GM21786 (cell line): Measurements from ENCODE around the gene C9orf153.
"Not testable (repeated sequence)": the region's sequence is repeated elsewhere in the genome, so short reads cannot be mapped to it uniquely, and the experiment has no call there.

ENCODE experiments used
- ATAC-seq: cut with Tn5 transposase; IDR thresholded peaks from one replicate; pipeline ENCODE4 v1.9.1; 2021; ENCODE audit not compliant: unreplicated experiment

C9orf153 gene

DNA sequence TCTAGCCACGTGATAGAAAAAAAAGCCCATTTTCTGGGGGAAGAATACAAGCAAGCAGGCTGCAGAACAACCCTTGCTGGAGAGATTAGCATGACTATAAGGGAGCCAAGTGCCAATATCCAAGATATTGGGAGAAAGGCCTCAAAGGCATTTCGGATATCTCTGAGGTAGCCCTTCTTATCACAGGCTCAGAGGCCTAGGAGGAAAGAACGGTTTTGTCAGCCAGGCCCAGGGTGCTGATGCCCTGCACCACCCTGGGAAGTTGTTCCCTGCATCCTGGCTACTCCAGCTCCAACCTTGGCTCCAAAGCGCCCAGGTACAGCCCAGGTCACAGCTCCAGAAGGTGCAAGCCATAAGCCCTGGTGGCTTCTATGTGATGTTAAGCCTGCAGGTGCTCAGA is 66.4 kb downstream of the C9orf153 start:
- no peak for ATAC-seq

DNA sequence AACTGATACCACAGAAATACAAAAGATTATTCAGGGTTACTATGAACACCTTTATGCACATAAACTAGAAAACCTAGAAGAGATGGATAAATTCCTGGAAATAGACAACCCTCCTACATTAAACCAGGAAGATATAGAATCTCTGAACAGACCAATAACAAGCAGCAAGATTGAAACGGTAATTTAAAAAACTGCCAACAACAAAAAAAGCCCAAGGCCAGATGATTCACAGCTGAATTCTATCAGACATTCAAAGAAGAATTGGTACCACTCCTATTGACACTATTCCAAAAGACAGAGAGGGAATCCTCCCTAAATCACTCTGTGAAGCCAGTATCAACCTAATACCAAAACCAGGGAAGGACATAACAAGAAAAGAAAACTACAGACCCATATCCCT is 68.8 kb downstream of the C9orf153 start:
- ATAC-seq, result not testable (repeated sequence)

DNA sequence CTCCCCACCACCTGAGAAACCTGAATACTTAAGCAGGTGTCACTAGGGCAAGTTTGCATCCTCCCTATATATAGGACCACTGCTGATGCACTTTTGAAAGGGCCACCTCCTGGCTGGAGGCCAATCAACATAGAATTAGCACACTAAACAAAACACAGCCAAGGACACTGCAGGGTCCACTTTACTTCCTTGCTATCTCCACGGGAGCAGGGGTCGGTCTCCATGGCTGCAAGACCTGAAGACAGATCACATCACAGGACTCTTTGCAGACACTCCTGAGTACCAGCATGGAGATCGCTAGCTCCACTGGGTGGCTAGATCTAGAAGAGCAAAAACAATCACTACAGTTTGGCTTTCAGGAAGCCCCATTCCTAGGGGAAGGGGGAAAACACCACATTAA is 72.3 kb downstream of the C9orf153 start:
- no peak for ATAC-seq

- ATAC-seq, result no peak
Observed at GRCh38 chr9:86186696-86187095, 72.8 kb downstream of the C9orf153 start.

- ATAC-seq, result no peak
Observed at GRCh38 chr9:86185872-86186271, 73.6 kb downstream of the C9orf153 start.

- no peak for ATAC-seq
Observed at GRCh38 chr9:86184138-86184524, 75.3 kb downstream of the C9orf153 start.

- no peak for ATAC-seq
Observed at GRCh38 chr9:86183229-86184137, 76.0 kb downstream of the C9orf153 start.

DNA sequence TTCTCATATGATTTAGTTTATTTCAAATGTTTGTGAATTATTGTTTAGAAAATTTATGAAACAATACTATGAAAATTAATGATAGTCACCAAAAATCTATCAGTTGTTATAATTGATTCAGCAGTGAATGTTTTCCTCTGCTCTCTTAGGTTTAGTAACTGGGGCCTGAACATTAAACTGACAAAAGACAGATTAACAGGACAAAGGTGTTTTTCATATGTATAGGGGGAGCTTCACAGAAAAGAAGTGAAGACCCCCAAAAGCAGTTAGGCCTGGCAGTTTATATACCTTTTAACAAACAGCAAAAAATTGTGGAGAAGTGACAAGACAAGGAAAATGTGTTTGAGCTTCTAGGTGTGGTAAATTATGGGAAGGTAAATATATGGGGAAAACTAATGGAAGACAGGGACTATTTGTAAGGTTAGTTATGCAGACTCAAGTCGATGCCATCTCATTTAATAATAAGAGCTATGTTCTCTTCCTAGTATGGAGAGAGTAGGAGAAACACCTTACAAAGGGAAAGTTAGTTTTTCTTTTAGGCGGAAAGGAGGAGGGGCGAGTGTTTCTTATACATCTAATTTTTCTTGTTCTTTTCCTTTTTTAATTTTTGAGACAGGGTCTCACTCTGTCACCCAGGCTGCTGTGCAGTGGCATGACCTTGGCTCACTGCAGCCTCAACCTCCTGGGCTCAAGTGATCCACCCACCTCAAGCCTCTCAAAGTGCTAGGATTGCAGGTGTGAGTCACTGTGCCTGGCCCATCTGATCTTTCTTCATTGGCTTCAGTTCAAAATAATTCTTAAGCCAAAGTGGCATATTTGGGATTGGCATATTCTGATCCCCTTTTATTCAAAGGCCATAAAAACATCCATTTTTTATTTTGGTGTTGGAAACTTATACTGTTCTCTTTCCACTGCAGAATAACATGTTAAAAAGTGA is 77.8 kb downstream of the C9orf153 start:
- ATAC-seq, result no peak

DNA sequence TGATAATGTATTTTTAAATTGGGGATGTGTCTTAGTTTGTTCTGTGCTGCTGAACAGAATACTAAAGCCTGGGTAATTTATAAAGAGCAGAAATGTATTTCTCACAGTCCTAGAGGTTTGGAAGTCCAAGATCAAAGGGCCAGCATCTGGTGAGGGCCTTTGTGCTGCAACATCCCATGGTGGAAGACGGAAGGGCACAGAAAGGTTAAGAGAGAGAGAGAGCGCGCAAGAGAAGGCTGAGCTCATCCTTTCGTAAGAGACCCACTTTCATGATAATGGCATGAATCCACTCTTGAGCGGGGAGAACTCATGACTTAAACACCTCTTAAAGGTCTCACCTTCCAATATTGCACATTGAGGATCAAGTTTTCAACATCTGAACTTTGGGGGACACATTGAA is 81.0 kb downstream of the C9orf153 start:
- no peak for ATAC-seq

DNA sequence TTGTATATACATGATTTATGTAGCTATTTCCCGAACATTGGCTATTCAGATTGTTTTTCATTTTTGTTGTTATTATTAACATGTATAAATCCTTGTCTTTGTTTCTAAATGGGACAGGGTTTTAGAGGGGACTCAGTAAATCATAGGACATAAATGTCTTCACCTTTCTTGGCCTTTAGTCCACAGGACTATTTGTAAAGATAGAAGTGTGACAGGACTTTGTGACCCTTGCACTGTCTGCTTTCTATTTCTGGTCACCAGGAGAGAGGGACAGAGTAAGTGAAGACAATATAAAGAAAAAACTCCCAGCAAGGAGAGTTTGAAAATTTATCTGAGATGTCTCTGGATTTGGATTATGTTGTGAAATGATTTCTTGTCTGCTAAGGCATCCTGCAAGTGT is 81.5 kb downstream of the C9orf153 start:
- ATAC-seq, result no peak

DNA sequence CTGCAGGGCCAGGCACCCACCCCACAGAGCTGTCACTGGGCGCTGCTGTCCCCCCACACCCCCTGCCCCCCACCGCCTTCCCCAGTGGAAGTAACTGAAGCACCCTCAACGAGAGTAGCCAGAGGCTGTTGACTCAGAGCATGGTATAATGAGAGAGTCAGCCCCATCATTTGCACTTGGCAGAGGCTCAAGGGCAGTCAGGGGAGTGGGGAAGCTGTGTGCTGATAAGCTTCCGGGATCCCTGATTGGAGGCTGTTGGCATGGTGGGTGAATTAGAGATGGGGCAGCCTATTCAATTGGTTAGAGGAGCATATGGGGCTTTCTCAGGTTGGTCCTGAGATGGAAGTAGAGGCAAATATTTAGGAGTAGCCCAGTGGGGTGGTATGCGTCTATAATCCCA is 83.0 kb downstream of the C9orf153 start:
- ATAC-seq, result no peak

- no peak for ATAC-seq
Observed at GRCh38 chr9:86175743-86176456, 83.6 kb downstream of the C9orf153 start.

DNA sequence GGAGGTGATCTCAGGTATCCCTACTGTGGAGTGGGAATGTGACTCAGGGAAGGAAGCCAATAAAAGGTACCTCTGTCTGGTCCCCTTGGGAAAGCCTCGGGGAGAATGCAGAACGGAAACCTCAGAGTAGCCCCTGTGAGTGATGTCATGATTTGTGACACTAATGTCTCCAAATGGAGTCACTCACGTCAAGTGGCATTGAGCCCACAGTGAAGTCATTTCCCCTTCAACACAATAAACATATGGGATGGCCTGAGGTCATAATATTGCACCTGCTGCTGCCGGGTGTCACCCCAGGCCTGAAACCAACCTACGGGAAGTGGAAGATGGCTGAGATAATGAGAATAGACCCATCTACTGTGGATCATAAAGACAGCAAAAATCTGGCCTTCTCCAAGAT is 84.2 kb downstream of the C9orf153 start:
- ATAC-seq, result no peak
